CD4-positive, alpha-beta memory T cell (primary cell): Measurements from ENCODE around the gene RFLNA. TPM values are rescaled to one million over a fixed set of nuclear protein-coding genes. Genes with fewer than 3 reads are reported as not detected.

ENCODE experiments used
- CTCF ChIA-PET: fragments of 350-600 bp; sonication (Branson Sonifier 250); formaldehyde crosslinking; loops from one replicate; lab custom pipeline; 2021; ENCODE audit warnings: inconsistent platforms; ENCODE audit not compliant: partially characterized antibody; lab: Charles Lee
- POLR2A ChIA-PET: fragments of 350-600 bp; sonication (Branson Sonifier 250); formaldehyde crosslinking; loops from one replicate; lab custom pipeline; 2021; ENCODE audit not compliant: partially characterized antibody; lab: Charles Lee
- DNase-seq, 5 donors: peaks; one replicate each; pipeline versions ENCODE4 v3.0.0 to v3.0.0-alpha.2; 2020 to 2022; ENCODE audit warnings: mixed read lengths in 1 of 5
- H3K27ac ChIP-seq: one replicate; pipeline ENCODE4 v1.7.0; 2013; ENCODE audit warnings: low read depth, low read length
- H3K27me3 ChIP-seq: 2 replicates; pipeline ENCODE4 v1.7.0; 2013; ENCODE audit warnings: mild to moderate bottlenecking, low read length, moderate library complexity; ENCODE audit not compliant: insufficient read depth
- H3K36me3 ChIP-seq: 2 replicates; pipeline ENCODE4 v1.7.0; 2013; ENCODE audit warnings: mild to moderate bottlenecking, low read length, moderate library complexity; ENCODE audit not compliant: insufficient read depth
- H3K4me1 ChIP-seq: 2 replicates; pipeline ENCODE4 v1.7.0; 2013; ENCODE audit warnings: mild to moderate bottlenecking, low read length, moderate library complexity; ENCODE audit not compliant: insufficient read depth
- H3K4me3 ChIP-seq, 2 donors: one replicate each; pipeline ENCODE4 v1.7.0; 2013; ENCODE audit warnings: low read length in 2 of 2, mild to moderate bottlenecking in 1 of 2
- H3K9me3 ChIP-seq, 2 donors: one replicate each; pipeline ENCODE4 v1.7.0; 2013; ENCODE audit warnings: low read length in 2 of 2, control low read depth in 1 of 2; ENCODE audit not compliant: control insufficient read depth in 1 of 2
- H3K27ac Mint-ChIP-seq, 7 donors: one replicate each; pipeline ENCODE4 v1.8.0; 2020 to 2021; ENCODE audit warnings: mixed read lengths in 7 of 7, mild to moderate bottlenecking in 6 of 7, inconsistent platforms in 3 of 7, moderate library complexity in 3 of 7
- H3K27me3 Mint-ChIP-seq, 2 donors: one replicate each; pipeline ENCODE4 v1.8.0; 2020 to 2021; ENCODE audit warnings: mixed read lengths in 2 of 2
- H3K36me3 Mint-ChIP-seq, 2 donors: one replicate each; pipeline ENCODE4 v1.8.0; 2020 to 2021; ENCODE audit warnings: mixed read lengths in 2 of 2, inconsistent platforms in 1 of 2, mild to moderate bottlenecking in 1 of 2
- H3K4me1 Mint-ChIP-seq, 4 donors: one replicate each; pipeline ENCODE4 v1.8.0; 2020 to 2021; ENCODE audit warnings: mixed read lengths in 4 of 4, mild to moderate bottlenecking in 1 of 4
- H3K4me3 Mint-ChIP-seq, 8 donors: one replicate each; pipeline ENCODE4 v1.8.0; 2020 to 2021; ENCODE audit warnings: mixed read lengths in 8 of 8, mild to moderate bottlenecking in 7 of 8, moderate library complexity in 6 of 8, inconsistent platforms in 3 of 8
- H3K9me3 Mint-ChIP-seq, 8 donors: one replicate each; pipeline ENCODE4 v1.8.0; 2020 to 2021; ENCODE audit warnings: mixed read lengths in 8 of 8, mild to moderate bottlenecking in 5 of 8, inconsistent platforms in 3 of 8, moderate library complexity in 1 of 8
- intact Hi-C: fragments of 100-400 bp; cut with micrococcal nuclease; formaldehyde crosslinking; loops from one replicate; pipeline ENCODE4 v1.15.1; 2023
- polyA plus RNA-seq, 2 donors: library from polyadenylated mRNA; unstranded; fragments of 300-500 nt; fragmentation: Illumina TruSeq; gene quantifications; one replicate each; pipeline ENCODE4 v1.2.3, GENCODE V29; 2021
- total RNA-seq, 2 experiments: library from RNA; stranded (reverse); gene quantifications; one replicate each; pipeline ENCODE4 v1.2.3, GENCODE V29; 2021

The RFLNA gene
- total and polyA plus RNA-seq, 4 experiments from 2014 or later, result not detected

DNA sequence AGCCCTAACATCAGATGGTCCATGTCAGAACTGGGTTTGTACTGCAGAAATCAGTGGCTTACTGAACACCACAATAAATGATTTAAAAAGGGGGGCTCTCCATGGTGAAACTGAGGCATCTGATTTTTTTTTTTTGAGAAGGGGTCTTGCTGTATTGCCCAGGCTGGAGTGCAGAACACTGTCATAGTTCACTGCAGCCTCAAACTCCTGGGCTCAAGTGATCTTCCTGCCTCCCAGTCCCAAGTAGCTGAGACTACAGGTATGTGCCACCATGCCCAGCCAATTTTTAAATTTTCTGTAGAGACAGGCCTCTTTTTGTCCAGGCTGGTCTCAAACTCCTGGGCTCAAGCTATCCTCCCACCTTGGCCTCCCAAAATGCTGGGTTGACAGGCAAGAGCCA is 57.4 kb downstream of the RFLNA start:
- Histone ChIP-seq H3K9me3 (no peaks in the 10 kb centered on the region), H3K36me3 (peaks cover 52% of the 10 kb centered on the region), H3K4me1 (no peaks in the 10 kb centered on the region), H3K4me3 (no peak overlapping the region), H3K27ac (no peak overlapping the region), H3K27me3 (no peaks in the 10 kb centered on the region)
- H3K4me1 Mint-ChIP-seq, result peaks cover 0 to 7% (median 0%) of the 10 kb centered on the region in 4 donors
- no peak overlapping the region for H3K4me3 Mint-ChIP-seq
- intact Hi-C loops, result no loop called here
- CTCF ChIA-PET, result interaction anchor here (1.1 kb wide), 1 partner anchor 415 kb away, joined by 3 read pairs; no protein-coding TSS in a partner anchor
- H3K27ac Mint-ChIP-seq, result peak overlapping the region in 2 of 7 donors; percentile 7 to 30
- POLR2A ChIA-PET, result no interaction called here
- H3K36me3 Mint-ChIP-seq, result peaks cover 14 to 51% of the 10 kb centered on the region in 2 donors
- H3K9me3 Mint-ChIP-seq, result no peaks in the 10 kb centered on the region
- H3K27me3 Mint-ChIP-seq, result no peaks in the 10 kb centered on the region
- no peak for DNase-seq

DNA sequence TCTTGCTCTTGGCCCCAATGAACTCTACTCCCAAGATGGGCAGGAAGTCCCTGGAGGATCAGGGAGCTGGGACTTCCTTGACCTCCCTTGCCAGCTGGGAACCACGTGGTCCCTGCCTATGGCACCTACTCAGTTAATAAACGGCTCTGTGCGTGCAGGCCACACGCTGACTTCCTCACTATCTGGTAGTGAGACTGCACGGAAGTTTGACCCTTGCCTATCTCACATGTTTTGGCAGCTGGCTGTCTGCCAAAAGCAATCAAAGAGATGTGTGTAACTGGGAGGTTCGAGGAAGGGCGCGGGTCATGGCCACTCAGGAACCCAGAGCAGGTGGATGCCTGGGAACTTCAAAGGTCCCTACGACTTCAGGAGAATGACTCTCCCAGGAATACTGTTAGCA is 57.9 kb downstream of the RFLNA start:
- peaks cover 0 to 9% (median 0%) of the 10 kb centered on the region in 4 donors for H3K4me1 Mint-ChIP-seq
- H3K36me3 ChIP-seq, result peaks cover 52% of the 10 kb centered on the region
- H3K27me3 Mint-ChIP-seq, result no peaks in the 10 kb centered on the region
- no peak overlapping the region for H3K4me3 ChIP-seq
- POLR2A ChIA-PET, result no interaction called here
- DNase-seq, result no peak
- peak overlapping the region in 1 of 7 donors; percentile 7 for H3K27ac Mint-ChIP-seq
- H3K36me3 Mint-ChIP-seq, result peaks cover 18 to 56% of the 10 kb centered on the region in 2 donors
- CTCF ChIA-PET, result interaction anchor here (1.1 to 1.2 kb wide), 2 partner anchors 46 to 415 kb away, joined by 3 read pairs; no protein-coding TSS in a partner anchor
- no peaks in the 10 kb centered on the region for H3K4me1 ChIP-seq
- H3K9me3 Mint-ChIP-seq, result no peaks in the 10 kb centered on the region
- H3K27me3 ChIP-seq, result no peaks in the 10 kb centered on the region
- no peak overlapping the region for H3K27ac ChIP-seq
- H3K4me3 Mint-ChIP-seq, result no peak overlapping the region
- H3K9me3 ChIP-seq, result no peaks in the 10 kb centered on the region
- intact Hi-C loops, result no loop called here

GRCh38 chr12:124354400-124354799 is 59.5 kb downstream of the RFLNA start:
- peaks cover 60% of the 10 kb centered on the region for H3K36me3 ChIP-seq
- Mint-ChIP-seq H3K4me3 (no peak overlapping the region), H3K4me1 (peaks cover 0 to 9% (median 0%) of the 10 kb centered on the region in 4 donors), H3K36me3 (peaks cover 21 to 63% of the 10 kb centered on the region in 2 donors), H3K27me3 (no peaks in the 10 kb centered on the region), H3K9me3 (no peaks in the 10 kb centered on the region), H3K27ac (no peak overlapping the region)
- ChIA-PET CTCF (no interaction called here), POLR2A (no interaction called here)
- H3K4me1 ChIP-seq, result no peaks in the 10 kb centered on the region
- no peak overlapping the region for H3K4me3 ChIP-seq
- H3K9me3 ChIP-seq, result no peaks in the 10 kb centered on the region
- intact Hi-C loops, result no loop called here
- no peak for DNase-seq
- no peaks in the 10 kb centered on the region for H3K27me3 ChIP-seq
- H3K27ac ChIP-seq, result no peak overlapping the region

GRCh38 chr12:124356221-124356620 is 61.3 kb downstream of the RFLNA start:
- DNase-seq, result no peak
- intact Hi-C loops, result no loop called here
- peak overlapping the region in 3 of 7 donors; percentile 1 to 82 (median 40) for H3K27ac Mint-ChIP-seq
- Histone ChIP-seq H3K27me3 (no peaks in the 10 kb centered on the region), H3K27ac (no peak overlapping the region), H3K4me3 (no peak overlapping the region), H3K36me3 (peaks cover 46% of the 10 kb centered on the region), H3K4me1 (no peaks in the 10 kb centered on the region), H3K9me3 (no peaks in the 10 kb centered on the region)
- peaks cover 0 to 9% (median 0%) of the 10 kb centered on the region in 4 donors for H3K4me1 Mint-ChIP-seq
- H3K9me3 Mint-ChIP-seq, result no peaks in the 10 kb centered on the region
- no peak overlapping the region for H3K4me3 Mint-ChIP-seq
- ChIA-PET CTCF (no interaction called here), POLR2A (no interaction called here)
- no peaks in the 10 kb centered on the region for H3K27me3 Mint-ChIP-seq
- peaks cover 20 to 59% of the 10 kb centered on the region in 2 donors for H3K36me3 Mint-ChIP-seq

- Histone ChIP-seq H3K4me3 (no peak overlapping the region), H3K36me3 (peaks cover 51% of the 10 kb centered on the region), H3K27me3 (no peaks in the 10 kb centered on the region), H3K4me1 (no peaks in the 10 kb centered on the region), H3K9me3 (no peaks in the 10 kb centered on the region), H3K27ac (no peak overlapping the region)
- Mint-ChIP-seq H3K27ac (peak overlapping the region in 1 of 7 donors; percentile 0), H3K9me3 (no peaks in the 10 kb centered on the region), H3K36me3 (peaks cover 16 to 58% of the 10 kb centered on the region in 2 donors), H3K4me1 (peaks cover 0 to 9% (median under 1%) of the 10 kb centered on the region in 4 donors), H3K27me3 (no peaks in the 10 kb centered on the region), H3K4me3 (no peak overlapping the region)
- CTCF ChIA-PET, result no interaction called here
- no peak for DNase-seq
- POLR2A ChIA-PET, result no interaction called here
- intact Hi-C loops, result no loop called here
These were observed 62.7 kb downstream of the RFLNA start for GRCh38 chr12:124357616-124358015.

DNA sequence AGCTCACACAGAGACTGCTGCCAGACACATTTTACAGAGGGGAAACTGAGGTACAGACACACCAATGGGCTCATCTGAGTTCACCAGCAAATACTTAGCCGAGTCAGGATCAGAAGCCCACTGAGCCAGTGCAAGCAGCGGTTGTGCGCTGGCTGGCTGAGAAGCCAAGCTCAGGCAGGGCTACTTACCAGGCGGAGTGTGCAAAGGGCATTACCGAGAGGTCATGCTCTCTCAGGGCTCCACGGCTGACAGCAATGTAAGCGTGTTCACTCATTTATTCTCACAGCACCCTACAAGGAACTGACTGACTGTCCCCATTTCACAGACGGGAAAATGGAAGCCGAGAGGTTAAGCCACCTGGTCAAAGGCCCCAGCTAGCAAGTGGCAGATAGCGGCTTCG is 63.7 kb downstream of the RFLNA start:
- H3K27me3 Mint-ChIP-seq, result no peaks in the 10 kb centered on the region
- H3K9me3 Mint-ChIP-seq, result no peaks in the 10 kb centered on the region
- peaks cover 16 to 50% of the 10 kb centered on the region in 2 donors for H3K36me3 Mint-ChIP-seq
- H3K27ac Mint-ChIP-seq, result peak overlapping the region in 1 of 7 donors; percentile 17
- intact Hi-C loops, result no loop called here
- H3K36me3 ChIP-seq, result peaks cover 45% of the 10 kb centered on the region
- H3K9me3 ChIP-seq, result no peaks in the 10 kb centered on the region
- CTCF ChIA-PET, result no interaction called here
- peaks cover 0 to 9% (median under 1%) of the 10 kb centered on the region in 4 donors for H3K4me1 Mint-ChIP-seq
- H3K4me1 ChIP-seq, result no peaks in the 10 kb centered on the region
- H3K4me3 ChIP-seq, result no peak overlapping the region
- H3K27ac ChIP-seq, result no peak overlapping the region
- POLR2A ChIA-PET, result no interaction called here
- no peaks in the 10 kb centered on the region for H3K27me3 ChIP-seq
- no peak for DNase-seq
- no peak overlapping the region for H3K4me3 Mint-ChIP-seq

- DNase-seq, result no peak
- no peak overlapping the region for H3K27ac ChIP-seq
- H3K36me3 ChIP-seq, result peaks cover 37% of the 10 kb centered on the region
- H3K4me1 ChIP-seq, result no peaks in the 10 kb centered on the region
- intact Hi-C loops, result no loop called here
- no peaks in the 10 kb centered on the region for H3K27me3 ChIP-seq
- H3K4me3 ChIP-seq, result no peak overlapping the region
- POLR2A ChIA-PET, result no interaction called here
- peak overlapping the region in 4 of 7 donors; percentile 25 to 83 (median 59) for H3K27ac Mint-ChIP-seq
- CTCF ChIA-PET, result no interaction called here
- no peaks in the 10 kb centered on the region for H3K9me3 Mint-ChIP-seq
- no peaks in the 10 kb centered on the region for H3K9me3 ChIP-seq
- no peak overlapping the region for H3K4me3 Mint-ChIP-seq
- H3K27me3 Mint-ChIP-seq, result no peaks in the 10 kb centered on the region
- peaks cover 0 to 6% (median under 1%) of the 10 kb centered on the region in 4 donors for H3K4me1 Mint-ChIP-seq
- H3K36me3 Mint-ChIP-seq, result peaks cover 16 to 48% of the 10 kb centered on the region in 2 donors
These were observed 65.0 kb downstream of the RFLNA start for GRCh38 chr12:124359671-124360581.
